H1 (cell line): Measurements from ENCODE around the gene MYH13. TPM values are rescaled to one million over a fixed set of nuclear protein-coding genes. Genes with fewer than 3 reads are reported as not detected.

Source experiments
- CTCF ChIA-PET: fragments of 300-600 bp; sonication (Branson Sonifier 250); formaldehyde crosslinking; loops from one replicate; lab custom pipeline; 2021; ENCODE audit not compliant: partially characterized antibody; lab: Charles Lee
- POLR2A ChIA-PET: fragments of 300-600 bp; sonication (Branson Sonifier 250); formaldehyde crosslinking; loops from one replicate; lab custom pipeline; 2021; ENCODE audit warnings: inconsistent platforms; ENCODE audit not compliant: partially characterized antibody; lab: Charles Lee
- DNase-seq, 2 experiments: peaks; one replicate each; pipeline versions ENCODE4 v3.0.0 to v3.0.0-alpha.2; 2010 to 2022; ENCODE audit warnings: low spot score in 2 of 2, low read depth in 1 of 2, mixed read lengths in 1 of 2
- FAIRE-seq: peaks from 2 replicates; lab custom pipeline; 2011; peaks lifted over from hg19 to GRCh38; lab: Jason Lieb, UNC
- H2AFZ ChIP-seq: 2 replicates; pipeline ENCODE4 v1.8.1; 2012; ENCODE audit warnings: low read length, inconsistent platforms
- H2AK5ac ChIP-seq: 2 replicates; pipeline ENCODE4 v1.6.1; 2013; ENCODE audit warnings: low read depth, low read length
- H2BK120ac ChIP-seq: replicated peaks from 2 replicates; pipeline ENCODE3; 2013; ENCODE audit warnings: low read depth, low read length, inconsistent platforms
- H2BK12ac ChIP-seq: 2 replicates; pipeline ENCODE4 v1.6.1; 2013; ENCODE audit warnings: low read depth, low read length
- H2BK15ac ChIP-seq: 2 replicates; pipeline ENCODE4 v1.6.1; 2013; ENCODE audit warnings: low read length
- H2BK20ac ChIP-seq: 2 replicates; pipeline ENCODE4 v1.6.1; 2013; ENCODE audit warnings: low read length
- H2BK5ac ChIP-seq: 2 replicates; pipeline ENCODE4 v1.6.1; 2013; ENCODE audit warnings: low read depth, low read length
- H3K14ac ChIP-seq: 2 replicates; pipeline ENCODE4 v1.6.1; 2013; ENCODE audit warnings: inconsistent platforms; ENCODE audit not compliant: insufficient read length
- H3K18ac ChIP-seq: 2 replicates; pipeline ENCODE4 v1.6.1; 2013; ENCODE audit warnings: low read length; ENCODE audit errors: extremely low read depth
- H3K23ac ChIP-seq: 2 replicates; pipeline ENCODE4 v1.6.1; 2013; ENCODE audit warnings: inconsistent platforms; ENCODE audit not compliant: insufficient read length
- H3K23me2 ChIP-seq: 2 replicates; pipeline ENCODE4 v1.6.1; 2013; ENCODE audit warnings: low read depth, low read length
- H3K27ac ChIP-seq: 2 replicates; pipeline ENCODE4 v1.6.1; 2011; ENCODE audit warnings: low read depth, low read length, inconsistent platforms
- H3K27me3 ChIP-seq, 4 experiments: replicated peaks in 1 of 4; 1 replicate in 1 of 4; 2 replicates in 3 of 4; pipeline versions ENCODE4 v1.6.1 to v1.8.1; 2011 to 2013; ENCODE audit warnings: low read length in 3 of 4, mild to moderate bottlenecking in 3 of 4, inconsistent platforms in 2 of 4, mixed read lengths in 2 of 4, moderate library complexity in 1 of 4; ENCODE audit not compliant: control insufficient read depth in 3 of 4, insufficient read depth in 3 of 4; ENCODE audit errors: extremely low read depth in 1 of 4
- H3K36me3 ChIP-seq, 4 experiments: 2 replicates each; pipeline versions ENCODE4 v1.6.1 to v1.8.1; 2011 to 2013; ENCODE audit warnings: mild to moderate bottlenecking in 4 of 4, low read length in 3 of 4, moderate library complexity in 2 of 4, control low read depth in 1 of 4, inconsistent platforms in 1 of 4; ENCODE audit not compliant: insufficient read depth in 4 of 4, control insufficient read depth in 2 of 4
- H3K4ac ChIP-seq: replicated peaks from 2 replicates; pipeline ENCODE3; 2013; ENCODE audit warnings: low read length, low read depth, mixed read lengths, inconsistent platforms; ENCODE audit not compliant: insufficient read length
- H3K4me1 ChIP-seq, 4 experiments: replicated peaks in 1 of 4; 1 replicate in 1 of 4; 2 replicates in 3 of 4; pipeline versions ENCODE4 v1.6.1 to v1.8.1; 2011 to 2013; ENCODE audit warnings: low read length in 3 of 4, inconsistent platforms in 2 of 4, mixed read lengths in 1 of 4; ENCODE audit not compliant: insufficient read depth in 4 of 4, control insufficient read depth in 3 of 4
- H3K4me2 ChIP-seq, 2 experiments: 2 replicates each; pipeline versions ENCODE4 v1.6.1 to v1.8.1; 2011 to 2013; ENCODE audit warnings: low read depth in 2 of 2, low read length in 2 of 2, control low read depth in 1 of 2, inconsistent platforms in 1 of 2, mild to moderate bottlenecking in 1 of 2; ENCODE audit not compliant: insufficient read depth in 1 of 2
- H3K4me3 ChIP-seq, 4 experiments: fragments of 200-600, 300-600 bp in 1 of 4; sonication (generic), shearing (Covaris generic), sonication (Bioruptor Twin) in 1 of 4; 2 replicates each; pipeline versions ENCODE4 v1.5.1 to v1.8.1; 2011 to 2016; ENCODE audit warnings: low read length in 4 of 4, low read depth in 3 of 4, control low read depth in 2 of 4, inconsistent platforms in 2 of 4, mild to moderate bottlenecking in 2 of 4, mixed read lengths in 1 of 4, moderate library complexity in 1 of 4; ENCODE audit not compliant: insufficient read depth in 2 of 4; ENCODE audit errors: extremely low read depth in 1 of 4
- H3K56ac ChIP-seq: replicated peaks from 2 replicates; pipeline ENCODE3; 2013; ENCODE audit warnings: low read depth, mild to moderate bottlenecking, mixed read lengths, low read length, inconsistent platforms; ENCODE audit not compliant: insufficient read length
- H3K79me1 ChIP-seq: 2 replicates; pipeline ENCODE4 v1.6.1; 2013; ENCODE audit warnings: low read depth, low read length, control low read depth
- H3K79me2 ChIP-seq, 2 experiments: 2 replicates each; pipeline versions ENCODE4 v1.6.1 to v1.8.1; 2012 to 2013; ENCODE audit warnings: low read length in 2 of 2, mild to moderate bottlenecking in 2 of 2, inconsistent platforms in 1 of 2; ENCODE audit not compliant: insufficient read depth in 2 of 2, control insufficient read depth in 1 of 2
- H3K9ac ChIP-seq, 4 experiments: replicated peaks in 1 of 4; 1 replicate in 1 of 4; 2 replicates in 3 of 4; pipeline versions ENCODE4 v1.6.1 to v1.8.1; 2011 to 2013; ENCODE audit warnings: low read depth in 3 of 4, low read length in 3 of 4, control low read depth in 2 of 4, mild to moderate bottlenecking in 2 of 4, moderate library complexity in 2 of 4, inconsistent platforms in 1 of 4; ENCODE audit errors: extremely low read depth in 1 of 4
- H3K9me3 ChIP-seq, 2 experiments: 2 replicates each; pipeline versions ENCODE4 v1.6.1 to v1.8.1; 2012 to 2013; ENCODE audit warnings: mild to moderate bottlenecking in 2 of 2, moderate library complexity in 2 of 2, control low read depth in 1 of 2, inconsistent platforms in 1 of 2, low read depth in 1 of 2, low read length in 1 of 2, mixed read lengths in 1 of 2; ENCODE audit not compliant: insufficient read depth in 2 of 2
- H4K20me1 ChIP-seq, 2 experiments: replicated peaks in 1 of 2; 2 replicates each; pipeline versions ENCODE3 to v1.8.1; 2011 to 2013; ENCODE audit warnings: inconsistent platforms in 2 of 2, low read length in 2 of 2, mild to moderate bottlenecking in 1 of 2; ENCODE audit not compliant: insufficient read depth in 2 of 2, control insufficient read depth in 1 of 2
- H4K5ac ChIP-seq: 2 replicates; pipeline ENCODE4 v1.6.1; 2013; ENCODE audit warnings: low read length, low read depth, mixed read lengths, inconsistent platforms; ENCODE audit not compliant: insufficient read length
- H4K8ac ChIP-seq: 2 replicates; pipeline ENCODE4 v1.8.0; 2013; ENCODE audit warnings: mild to moderate bottlenecking, moderate library complexity, low read length, inconsistent platforms; ENCODE audit not compliant: insufficient read depth; ENCODE audit errors: extremely low read depth
- H4K91ac ChIP-seq: replicated peaks from 2 replicates; pipeline ENCODE3; 2013; ENCODE audit warnings: low read length, mixed read lengths, inconsistent platforms; ENCODE audit not compliant: insufficient read length
- BCL11A ChIP-seq, 2 experiments: IDR thresholded peaks; one replicate each; pipeline ENCODE4 v1.6.1; 2011; ENCODE audit warnings: low read depth in 2 of 2, low read length in 2 of 2, mild to moderate bottlenecking in 2 of 2
- CBX8 ChIP-seq: fragments of 300-800, 300-1000 bp; sonication (generic); IDR thresholded peaks from 2 replicates; pipeline ENCODE4 v1.7.1; 2016; ENCODE audit warnings: low read depth, low read length, borderline replicate concordance
- CREB1 ChIP-seq: IDR thresholded peaks from 2 replicates; pipeline ENCODE4 v1.6.1; 2012; ENCODE audit warnings: inconsistent platforms
- E2F6 ChIP-seq: IDR thresholded peaks from 2 replicates; pipeline ENCODE4 v1.6.1; 2012; ENCODE audit warnings: inconsistent platforms
- EZH2 ChIP-seq: fragments of 200-600 bp; sonication (generic); IDR thresholded peaks from 2 replicates; pipeline ENCODE4 v1.7.1; 2012; ENCODE audit warnings: low read depth, mild to moderate bottlenecking, moderate library complexity, low read length, inconsistent platforms; ENCODE audit not compliant: severe bottlenecking
- HDAC6 ChIP-seq: IDR thresholded peaks from one replicate; pipeline ENCODE4 v1.7.1; 2012; ENCODE audit warnings: low read depth, mild to moderate bottlenecking, inconsistent platforms, low read length, moderate library complexity
- JUND ChIP-seq: IDR thresholded peaks from 2 replicates; pipeline ENCODE4 v1.6.1; 2011; ENCODE audit warnings: mild to moderate bottlenecking, improper control_type of control experiment, low read length
- KDM4A ChIP-seq: IDR thresholded peaks from one replicate; pipeline ENCODE4 v1.7.1; 2012; ENCODE audit warnings: low read depth, mild to moderate bottlenecking, moderate library complexity, low read length, inconsistent platforms; ENCODE audit not compliant: severe bottlenecking
- NRF1 ChIP-seq: IDR thresholded peaks from 2 replicates; pipeline ENCODE4 v1.6.1; 2011; ENCODE audit warnings: mild to moderate bottlenecking, low read depth, low read length, improper control_type of control experiment
- RXRA ChIP-seq: IDR thresholded peaks from 2 replicates; pipeline ENCODE4 v1.6.1; 2011; ENCODE audit warnings: low read depth, mild to moderate bottlenecking, low read length, moderate library complexity; ENCODE audit not compliant: insufficient read depth
- SIRT6 ChIP-seq: IDR thresholded peaks from one replicate; pipeline ENCODE4 v1.7.1; 2012; ENCODE audit warnings: low read length, inconsistent platforms
- SIX5 ChIP-seq: IDR thresholded peaks from 2 replicates; pipeline ENCODE4 v1.6.1; 2011; ENCODE audit warnings: mild to moderate bottlenecking, low read depth, low read length
- TEAD4 ChIP-seq: IDR thresholded peaks from 2 replicates; pipeline ENCODE4 v1.6.1; 2012; ENCODE audit warnings: low read depth, low read length, inconsistent platforms, mixed read lengths
- WGBS, 2 experiments: shearing (Covaris generic) in 1 of 2; methylation state at CpG; one replicate each; pipeline versions ENCODE4 v1.1.6 to v1.1.7; 2013 to 2015; ENCODE audit warnings: low lambda C conversion rate in 2 of 2, mixed read lengths in 2 of 2, inconsistent platforms in 1 of 2, low coverage in 1 of 2, missing lambda C conversion rate in 1 of 2; ENCODE audit not compliant: insufficient replicate concordance in 2 of 2, insufficient coverage in 1 of 2, insufficient read length in 1 of 2; ENCODE audit errors: extremely low coverage in 1 of 2, missing lambda C conversion rate in 1 of 2; 5-methylcytosine and 5-hydroxymethylcytosine counted together
- polyA plus RNA-seq, 7 experiments: library from polyadenylated mRNA; depleted of rRNA in 3 of 7; stranded (reverse) in 5 of 7; unstranded in 2 of 7; fragments of >200 nt in 5 of 7; fragments of 200-250 nt in 2 of 7; gene quantifications; 1 replicate in 5 of 7; 2 replicates in 1 of 7; 4 replicates in 1 of 7; pipeline versions ENCODE4 v1.2.1 to v1.2.3, GENCODE V29; 2011 to 2013; ENCODE audit warnings: missing spikeins in 2 of 7, mixed read lengths in 2 of 7
- total RNA-seq: library from RNA; stranded (reverse); fragmentation: NEBNext Ultra II Directional; extraction: Animal tissue kit (Norgen Biotek cat#: 25700); gene quantifications from 2 replicates; pipeline ENCODE4 v1.2.1, GENCODE V29; 2021

Gene MYH13
- total and polyA plus RNA-seq, 2 of the 8 experiments (the other 6 are each of a cell fraction or from before 2014, with no cell fraction given): not detected

GRCh38 chr17:10332515-10332914 lies 40.3 kb downstream of the MYH13 start:
- Histone ChIP-seq H3K14ac (no peak overlapping the region), H3K79me2 (no peaks in the 10 kb centered on the region), H4K5ac (no peak overlapping the region), H2AFZ (no peak overlapping the region), H3K27ac (no peak overlapping the region), H3K79me1 (no peaks in the 10 kb centered on the region), H2AK5ac (no peak overlapping the region), H3K23me2 (no peaks in the 10 kb centered on the region), H4K20me1 (no peaks in the 10 kb centered on the region), H2BK12ac (no peak overlapping the region), H3K9me3 (no peaks in the 10 kb centered on the region), H2BK15ac (no peak overlapping the region), H4K91ac (no peak overlapping the region), H3K4ac (no peak overlapping the region), H3K9ac (no peak overlapping the region), H3K56ac (no peak overlapping the region), H3K4me3 (no peak overlapping the region), H3K18ac (no peak overlapping the region), H3K23ac (no peak overlapping the region), H2BK20ac (no peak overlapping the region), H3K36me3 (no peaks in the 10 kb centered on the region), H3K4me2 (no peak overlapping the region), H4K8ac (no peak overlapping the region; the same call in 1 of the 2 replicates), H3K27me3 (no peaks in the 10 kb centered on the region), H2BK5ac (no peak overlapping the region), H3K4me1 (peaks cover 0 to 4% (median 2%) of the 10 kb centered on the region in 4 experiments; a peak in 3 of 7 replicates), H2BK120ac (no peak overlapping the region)
- no peak for FAIRE-seq
- 81% methylated on average over 4 of the region's 4 CpGs; no CpG with 5 or more reads in 1 of the 2 experiments for WGBS, 2 experiments
- DNase-seq: no peak
- POLR2A ChIA-PET: no interaction called here
- CTCF ChIA-PET: interaction anchor here (0.8 to 15.5 kb wide), 11 partner anchors 16 to 442 kb away, joined by 3 to 343 read pairs (median 4); no protein-coding TSS in a partner anchor
- TF ChIP-seq SIRT6: no peak
- no peak for TF ChIP-seq KDM4A
- TF ChIP-seq BCL11A (IDR thresholded peaks at IDR 0.05; ENCODE audit: low read depth in 2 of 2, low read length in 2 of 2): no peak
- no peak for TF ChIP-seq NRF1
- TF ChIP-seq CBX8: no peak
- TF ChIP-seq HDAC6: no peak
- no peak for TF ChIP-seq EZH2
- TF ChIP-seq E2F6: no peak
- TF ChIP-seq CREB1: no peak
- TF ChIP-seq TEAD4: no peak
- TF ChIP-seq RXRA: no peak
- TF ChIP-seq SIX5: no peak
- no peak for TF ChIP-seq JUND
